Keratinocyte (primary cell): ENCODE results near the gene TRIP12. TPM values are rescaled to one million over a fixed set of nuclear protein-coding genes. Genes with fewer than 3 reads are reported as not detected.

Experiments used
- DNase-seq: peaks from one replicate; pipeline ENCODE4 v3.0.0-alpha.2; 2011; ENCODE audit warnings: low read depth, missing footprints, low spot score
- FAIRE-seq: peaks from 2 replicates; lab custom pipeline; 2011; peaks lifted over from hg19 to GRCh38; lab: Jason Lieb, UNC
- H2AFZ ChIP-seq: 2 replicates; pipeline ENCODE4 v1.6.0; 2012; ENCODE audit warnings: low read length, control low read depth, inconsistent platforms; ENCODE audit not compliant: control insufficient read depth
- H3K27ac ChIP-seq: 2 replicates; pipeline ENCODE4 v1.5.1; 2011; ENCODE audit warnings: low read length; ENCODE audit not compliant: control insufficient read depth, insufficient read depth
- H3K27me3 ChIP-seq: 3 replicates; pipeline ENCODE4 v1.6.0; 2011; ENCODE audit warnings: low read length; ENCODE audit not compliant: control insufficient read depth, insufficient read depth; ENCODE audit errors: extremely low read depth
- H3K36me3 ChIP-seq, 2 experiments: 2 replicates in 1 of 2; 3 replicates in 1 of 2; pipeline ENCODE4 v1.5.1; 2011; ENCODE audit warnings: low read length in 2 of 2, mild to moderate bottlenecking in 1 of 2; ENCODE audit not compliant: control insufficient read depth in 2 of 2, insufficient read depth in 2 of 2; ENCODE audit errors: extremely low read depth in 1 of 2
- H3K4me1 ChIP-seq: 3 replicates; pipeline ENCODE4 v1.5.1; 2011; ENCODE audit warnings: low read length; ENCODE audit not compliant: control insufficient read depth, insufficient read depth; ENCODE audit errors: extremely low read depth
- H3K4me2 ChIP-seq: 3 replicates; pipeline ENCODE4 v1.6.0; 2011; ENCODE audit warnings: low read depth, low read length; ENCODE audit not compliant: control insufficient read depth, insufficient read depth; ENCODE audit errors: extremely low read depth
- H3K4me3 ChIP-seq, 3 experiments: fragments of 200-600 bp in 1 of 3; sonication (generic) in 1 of 3; 2 replicates in 2 of 3; 3 replicates in 1 of 3; pipeline ENCODE4 v1.5.1; 2011 to 2016; ENCODE audit warnings: low read length in 3 of 3, mild to moderate bottlenecking in 3 of 3, control low read depth in 2 of 3, inconsistent platforms in 1 of 3, low read depth in 1 of 3, mixed read lengths in 1 of 3, mixed run types in 1 of 3, moderate library complexity in 1 of 3; ENCODE audit not compliant: control insufficient read depth in 2 of 3, insufficient read depth in 2 of 3; ENCODE audit errors: extremely low read depth in 1 of 3
- H3K79me2 ChIP-seq: 2 replicates; pipeline ENCODE4 v1.6.0; 2012; ENCODE audit warnings: low read length; ENCODE audit not compliant: control insufficient read depth, insufficient read depth
- H3K9ac ChIP-seq: 3 replicates; pipeline ENCODE4 v1.6.0; 2011; ENCODE audit warnings: low read length; ENCODE audit not compliant: control insufficient read depth, insufficient read depth; ENCODE audit errors: extremely low read depth
- H3K9me1 ChIP-seq: 3 replicates; pipeline ENCODE4 v1.6.0; 2011; ENCODE audit warnings: low read length; ENCODE audit not compliant: control insufficient read depth, insufficient read depth; ENCODE audit errors: extremely low read depth
- H3K9me3 ChIP-seq: 2 replicates; pipeline ENCODE4 v1.5.1; 2012; ENCODE audit warnings: low read depth, low read length; ENCODE audit not compliant: control insufficient read depth
- H4K20me1 ChIP-seq: 3 replicates; pipeline ENCODE4 v1.6.0; 2011; ENCODE audit warnings: low read length; ENCODE audit not compliant: control insufficient read depth, insufficient read depth; ENCODE audit errors: extremely low read depth
- CTCF ChIP-seq, 3 experiments: IDR thresholded peaks in 1 of 3; conservative IDR thresholded peaks in 1 of 3; optimal IDR thresholded peaks in 1 of 3; 2 replicates in 2 of 3; 3 replicates in 1 of 3; pipeline versions ENCODE3 to v1.5.1; 2011; ENCODE audit warnings: low read length in 3 of 3, mild to moderate bottlenecking in 3 of 3, moderate library complexity in 2 of 3, control low read depth in 1 of 3, inconsistent platforms in 1 of 3; ENCODE audit not compliant: insufficient read depth in 2 of 3; ENCODE audit errors: extremely low read depth in 1 of 3
- EZH2 ChIP-seq: IDR thresholded peaks from one replicate; pipeline ENCODE4 v1.6.1; 2012; ENCODE audit warnings: inconsistent platforms, mild to moderate bottlenecking, low read length, moderate library complexity
- dilution Hi-C: fragments of 300-500 bp; cut with MboI; formaldehyde crosslinking; loops from one replicate; pipeline ENCODE4 v1.7.0; 2020; ENCODE audit warnings: low sequenced_read_pairs; ENCODE audit not compliant: extremely low pct_ligation_motif_present
- polyA plus RNA-seq, 5 experiments: library from polyadenylated mRNA; depleted of rRNA in 3 of 5; stranded (reverse) in 3 of 5; stranded (forward) in 1 of 5; unstranded in 1 of 5; fragments of >200 nt; gene quantifications; 1 replicate in 1 of 5; 2 replicates in 3 of 5; 3 replicates in 1 of 5; pipeline versions ENCODE4 v1.2.1 to v1.2.3, GENCODE V29; 2011 to 2012; ENCODE audit warnings: missing spikeins in 2 of 5, low read depth in 1 of 5, low replicate concordance in 1 of 5

The TRIP12 gene
- polyA plus RNA-seq, 1 donor (not counting 4 experiments of a cell fraction or from before 2014, with no cell fraction given): 123 TPM

GRCh38 chr2:229874647-229875046 is 47.2 kb downstream of the TRIP12 start:
- TF ChIP-seq EZH2 (no peak), CTCF (optimal IDR thresholded peaks at IDR 0.05 in 1 of 3, IDR thresholded peaks at IDR 0.05 in 1 of 3, conservative IDR thresholded peaks at IDR 0.05 in 1 of 3; ENCODE audit: extremely low read depth in 1 of 3, insufficient read depth in 2 of 3, low read length in 3 of 3) (no peak)
- no peak overlapping the region for H3K9ac ChIP-seq
- H3K9me1 ChIP-seq: no peaks in the 10 kb centered on the region
- dilution Hi-C loops: no loop called here
- H3K36me3 ChIP-seq: peaks cover 4 to 9% of the 10 kb centered on the region in 2 experiments
- peaks cover 72% of the 10 kb centered on the region for H3K79me2 ChIP-seq
- no peak overlapping the region for H3K4me3 ChIP-seq
- no peak overlapping the region for H3K27ac ChIP-seq
- H3K4me1 ChIP-seq: no peaks in the 10 kb centered on the region
- no peaks in the 10 kb centered on the region for H3K9me3 ChIP-seq
- no peak overlapping the region for H2AFZ ChIP-seq
- FAIRE-seq: no peak
- no peaks in the 10 kb centered on the region for H3K27me3 ChIP-seq
- DNase-seq: no peak
- no peak overlapping the region for H3K4me2 ChIP-seq
- no peaks in the 10 kb centered on the region for H4K20me1 ChIP-seq

- Histone ChIP-seq H3K4me2 (no peak overlapping the region), H3K27me3 (no peaks in the 10 kb centered on the region), H3K9ac (no peak overlapping the region), H3K9me3 (no peaks in the 10 kb centered on the region), H3K9me1 (peaks cover 2% of the 10 kb centered on the region), H2AFZ (no peak overlapping the region), H4K20me1 (no peaks in the 10 kb centered on the region), H3K36me3 (peaks cover 0 to 11% of the 10 kb centered on the region in 2 experiments), H3K27ac (no peak overlapping the region), H3K79me2 (peaks cover 82% of the 10 kb centered on the region), H3K4me3 (no peak overlapping the region), H3K4me1 (no peaks in the 10 kb centered on the region)
- TF ChIP-seq CTCF (optimal IDR thresholded peaks at IDR 0.05 in 1 of 3, IDR thresholded peaks at IDR 0.05 in 1 of 3, conservative IDR thresholded peaks at IDR 0.05 in 1 of 3; ENCODE audit: extremely low read depth in 1 of 3, insufficient read depth in 2 of 3, low read length in 3 of 3) (no peak), EZH2 (no peak)
- FAIRE-seq (peak; percentile 58), DNase-seq (no peak)
- dilution Hi-C loops: no loop called here
Observed at GRCh38 chr2:229873123-229873581, 48.7 kb downstream of the TRIP12 start.
